ENCODE results near the gene DNAH14. TPM values are rescaled to one million over a fixed set of nuclear protein-coding genes. Genes with fewer than 3 reads are reported as not detected.

The DNAH14 gene
- total and polyA plus RNA-seq, 2 donors (not counting 1 experiment from before 2014, with no cell fraction given), result not detected

- no peak for ATAC-seq (ENCODE audit: low read depth)
- ChIA-PET CTCF (no interaction called here), POLR2A (no interaction called here)
- Mint-ChIP-seq H3K9me3 (ENCODE audit: insufficient read depth) (no peaks in the 10 kb centered on the region), H3K27ac (no peak overlapping the region), H3K27me3 (no peaks in the 10 kb centered on the region), H3K4me3 (no peak overlapping the region), H3K4me1 (no peaks in the 10 kb centered on the region)
- no peaks in the 10 kb centered on the region for H3K9me3 ChIP-seq (ENCODE audit: control extremely low read depth in 1 of 3, control insufficient read depth in 2 of 3, insufficient read depth in 1 of 3, low read length in 2 of 3)
- no peak overlapping the region for H3K9ac ChIP-seq (ENCODE audit: low read length)
- no peaks in the 10 kb centered on the region for H3K79me2 ChIP-seq (ENCODE audit: control insufficient read depth, insufficient read depth, low read length)
- no peak for DNase-seq
- H3K4me2 ChIP-seq (replicated peaks; ENCODE audit: low read depth, low read length, poor library complexity, severe bottlenecking), result no peak overlapping the region
- H3K4me3 ChIP-seq (ENCODE audit: control extremely low read depth in 1 of 5, extremely low read depth in 1 of 5, insufficient read depth in 1 of 5, low read depth in 2 of 5, low read length in 4 of 5), result no peak overlapping the region
- H4K20me1 ChIP-seq (ENCODE audit: control insufficient read depth, insufficient read depth, low read length, poor library complexity, severe bottlenecking), result no peaks in the 10 kb centered on the region
- no peaks in the 10 kb centered on the region for H3K4me1 ChIP-seq (ENCODE audit: control insufficient read depth in 2 of 2, insufficient read depth in 2 of 2, low read length in 2 of 2)
- no peak overlapping the region for H2AFZ ChIP-seq (ENCODE audit: insufficient read depth, low read depth, low read length, poor library complexity, severe bottlenecking)
- no peak for TF ChIP-seq EZH2 (IDR thresholded peaks at IDR 0.05; ENCODE audit: borderline replicate concordance, insufficient read depth, low read depth, low read length, poor library complexity, severe bottlenecking)
- TF ChIP-seq, protein P1, sequence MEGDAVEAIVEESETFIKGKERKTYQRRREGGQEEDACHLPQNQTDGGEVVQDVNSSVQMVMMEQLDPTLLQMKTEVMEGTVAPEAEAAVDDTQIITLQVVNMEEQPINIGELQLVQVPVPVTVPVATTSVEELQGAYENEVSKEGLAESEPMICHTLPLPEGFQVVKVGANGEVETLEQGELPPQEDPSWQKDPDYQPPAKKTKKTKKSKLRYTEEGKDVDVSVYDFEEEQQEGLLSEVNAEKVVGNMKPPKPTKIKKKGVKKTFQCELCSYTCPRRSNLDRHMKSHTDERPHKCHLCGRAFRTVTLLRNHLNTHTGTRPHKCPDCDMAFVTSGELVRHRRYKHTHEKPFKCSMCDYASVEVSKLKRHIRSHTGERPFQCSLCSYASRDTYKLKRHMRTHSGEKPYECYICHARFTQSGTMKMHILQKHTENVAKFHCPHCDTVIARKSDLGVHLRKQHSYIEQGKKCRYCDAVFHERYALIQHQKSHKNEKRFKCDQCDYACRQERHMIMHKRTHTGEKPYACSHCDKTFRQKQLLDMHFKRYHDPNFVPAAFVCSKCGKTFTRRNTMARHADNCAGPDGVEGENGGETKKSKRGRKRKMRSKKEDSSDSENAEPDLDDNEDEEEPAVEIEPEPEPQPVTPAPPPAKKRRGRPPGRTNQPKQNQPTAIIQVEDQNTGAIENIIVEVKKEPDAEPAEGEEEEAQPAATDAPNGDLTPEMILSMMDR (IDR thresholded peaks at IDR 0.05), result no peak
- WGBS (ENCODE audit: insufficient coverage), result 97% methylated on average over 4 of the region's 4 CpGs
- H3K27me3 ChIP-seq (replicated peaks in 1 of 4; ENCODE audit: control extremely low read depth in 1 of 4, control insufficient read depth in 3 of 4, insufficient read depth in 4 of 4, low read length in 3 of 4), result no peaks in the 10 kb centered on the region
- no peaks in the 10 kb centered on the region for H3K36me3 ChIP-seq (replicated peaks in 1 of 2; ENCODE audit: control extremely low read depth in 1 of 2, control insufficient read depth in 1 of 2, extremely low read depth in 1 of 2, insufficient read depth in 2 of 2, low read length in 1 of 2)
- intact Hi-C loops (cut with micrococcal nuclease), result no loop called here
- no peak overlapping the region for H3K27ac ChIP-seq (ENCODE audit: low read length in 2 of 2)
Measured at GRCh38 chr1:225388372-225388771, 458.9 kb downstream of the DNAH14 start.

DNA sequence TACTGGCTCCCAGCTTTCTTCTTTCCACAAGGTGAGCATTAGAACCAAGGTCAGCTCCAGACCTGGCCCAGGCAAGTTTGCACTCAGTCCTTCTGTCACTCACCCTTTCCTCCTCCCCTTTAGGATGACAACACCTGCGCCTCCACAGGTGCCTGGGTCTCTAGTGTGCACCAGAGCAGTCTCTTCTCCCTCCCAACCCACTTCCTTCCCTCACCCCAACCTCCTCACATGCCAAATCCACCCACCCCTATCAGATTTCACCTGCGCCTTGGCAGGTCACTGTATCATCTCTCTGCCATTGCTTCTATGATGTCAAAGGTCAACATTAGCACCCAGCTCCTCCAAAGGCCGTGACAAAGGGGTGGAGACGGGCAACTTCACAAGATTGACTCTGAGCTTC lies 460.4 kb downstream of the DNAH14 start:
- H3K4me3 Mint-ChIP-seq, result no peak overlapping the region
- DNase-seq (no peak), ATAC-seq (ENCODE audit: low read depth) (no peak)
- WGBS (ENCODE audit: insufficient coverage), result 81% methylated on average over 3 of the region's 4 CpGs
- TF ChIP-seq, protein P1 (IDR thresholded peaks at IDR 0.05), result no peak
- TF ChIP-seq EZH2 (IDR thresholded peaks at IDR 0.05; ENCODE audit: borderline replicate concordance, insufficient read depth, low read depth, low read length, poor library complexity, severe bottlenecking), result no peak
- intact Hi-C loops (cut with micrococcal nuclease), result no loop called here
- POLR2A ChIA-PET, result no interaction called here
- no peaks in the 10 kb centered on the region for H3K27me3 ChIP-seq (replicated peaks in 1 of 4; ENCODE audit: control extremely low read depth in 1 of 4, control insufficient read depth in 3 of 4, insufficient read depth in 4 of 4, low read length in 3 of 4)
- no peaks in the 10 kb centered on the region for H3K9me3 ChIP-seq (ENCODE audit: control extremely low read depth in 1 of 3, control insufficient read depth in 2 of 3, insufficient read depth in 1 of 3, low read length in 2 of 3)
- no peaks in the 10 kb centered on the region for H3K9me3 Mint-ChIP-seq (ENCODE audit: insufficient read depth)
- H3K27ac ChIP-seq (ENCODE audit: low read length in 2 of 2), result no peak overlapping the region
- H2AFZ ChIP-seq (ENCODE audit: insufficient read depth, low read depth, low read length, poor library complexity, severe bottlenecking), result no peak overlapping the region
- H3K4me3 ChIP-seq (ENCODE audit: control extremely low read depth in 1 of 5, extremely low read depth in 1 of 5, insufficient read depth in 1 of 5, low read depth in 2 of 5, low read length in 4 of 5), result no peak overlapping the region
- H3K4me1 ChIP-seq (ENCODE audit: control insufficient read depth in 2 of 2, insufficient read depth in 2 of 2, low read length in 2 of 2), result no peaks in the 10 kb centered on the region
- no peaks in the 10 kb centered on the region for H3K79me2 ChIP-seq (ENCODE audit: control insufficient read depth, insufficient read depth, low read length)
- CTCF ChIA-PET, result no interaction called here
- no peaks in the 10 kb centered on the region for H3K27me3 Mint-ChIP-seq
- no peak overlapping the region for H3K4me2 ChIP-seq (replicated peaks; ENCODE audit: low read depth, low read length, poor library complexity, severe bottlenecking)
- no peak overlapping the region for H3K9ac ChIP-seq (ENCODE audit: low read length)
- no peaks in the 10 kb centered on the region for H3K4me1 Mint-ChIP-seq
- H3K36me3 ChIP-seq (replicated peaks in 1 of 2; ENCODE audit: control extremely low read depth in 1 of 2, control insufficient read depth in 1 of 2, extremely low read depth in 1 of 2, insufficient read depth in 2 of 2, low read length in 1 of 2), result no peaks in the 10 kb centered on the region
- H3K27ac Mint-ChIP-seq, result no peak overlapping the region
- no peaks in the 10 kb centered on the region for H4K20me1 ChIP-seq (ENCODE audit: control insufficient read depth, insufficient read depth, low read length, poor library complexity, severe bottlenecking)

Data from B cell (primary cell).